Thoracic aorta (tissue), 2 donors: ENCODE data around the gene TCF4. TPM values are rescaled to one million over a fixed set of nuclear protein-coding genes. Genes with fewer than 3 reads are reported as not detected.

Source experiments
- ATAC-seq: fragments of 150-250 bp; one replicate; pipeline ENCODE4 v1.8.0; 2017; ENCODE audit warnings: low read depth; ENCODE audit not compliant: insufficient number of reproducible peaks, low FRiP score
- DNase-seq: peaks from one replicate; pipeline ENCODE4 v3.0.0-alpha.2; 2020; ENCODE audit warnings: low spot score
- H3K27ac ChIP-seq, 2 donors: fragments of 200-600 bp; sonication (generic); 1 replicate in 1 of 2; 2 replicates in 1 of 2; pipeline ENCODE4 v1.5.1; 2016; ENCODE audit warnings: mild to moderate bottlenecking in 2 of 2, moderate library complexity in 2 of 2
- H3K27me3 ChIP-seq: fragments of 200-600 bp; sonication (generic); replicated peaks from 2 replicates; pipeline ENCODE4 v1.6.0; 2016; ENCODE audit warnings: mild to moderate bottlenecking; ENCODE audit not compliant: insufficient read depth
- H3K36me3 ChIP-seq: fragments of 200-600 bp; sonication (generic); one replicate; pipeline ENCODE4 v1.5.1; 2016
- H3K4me1 ChIP-seq, 2 donors: fragments of 200-600 bp; sonication (generic); 1 replicate in 1 of 2; 2 replicates in 1 of 2; pipeline versions ENCODE4 v1.5.1 to v1.6.0; 2016; ENCODE audit warnings: low read depth in 2 of 2, mild to moderate bottlenecking in 1 of 2; ENCODE audit not compliant: control insufficient read depth in 1 of 2
- H3K4me3 ChIP-seq: fragments of 200-600 bp; sonication (generic); 2 replicates; pipeline ENCODE4 v1.5.1; 2016; ENCODE audit warnings: mild to moderate bottlenecking
- H3K9me3 ChIP-seq: fragments of 200-600 bp; sonication (generic); 2 replicates; pipeline ENCODE4 v1.5.1; 2016
- total RNA-seq, 2 donors: library from RNA; depleted of rRNA; stranded (reverse); fragments of >200 nt; gene quantifications; one replicate each; pipeline versions ENCODE4 v1.1.0 to v1.2.3, GENCODE V29; 2016
- TF ChIP-seq, protein P1 (sequence below): fragments of 200-600 bp; sonication (generic); IDR thresholded peaks from one replicate; pipeline ENCODE4 v1.5.1; 2019; ENCODE audit warnings: antibody characterized with exemption

The TCF4 gene
- total RNA-seq, 2 donors from 2014 or later, result 178 to 267 TPM

DNA sequence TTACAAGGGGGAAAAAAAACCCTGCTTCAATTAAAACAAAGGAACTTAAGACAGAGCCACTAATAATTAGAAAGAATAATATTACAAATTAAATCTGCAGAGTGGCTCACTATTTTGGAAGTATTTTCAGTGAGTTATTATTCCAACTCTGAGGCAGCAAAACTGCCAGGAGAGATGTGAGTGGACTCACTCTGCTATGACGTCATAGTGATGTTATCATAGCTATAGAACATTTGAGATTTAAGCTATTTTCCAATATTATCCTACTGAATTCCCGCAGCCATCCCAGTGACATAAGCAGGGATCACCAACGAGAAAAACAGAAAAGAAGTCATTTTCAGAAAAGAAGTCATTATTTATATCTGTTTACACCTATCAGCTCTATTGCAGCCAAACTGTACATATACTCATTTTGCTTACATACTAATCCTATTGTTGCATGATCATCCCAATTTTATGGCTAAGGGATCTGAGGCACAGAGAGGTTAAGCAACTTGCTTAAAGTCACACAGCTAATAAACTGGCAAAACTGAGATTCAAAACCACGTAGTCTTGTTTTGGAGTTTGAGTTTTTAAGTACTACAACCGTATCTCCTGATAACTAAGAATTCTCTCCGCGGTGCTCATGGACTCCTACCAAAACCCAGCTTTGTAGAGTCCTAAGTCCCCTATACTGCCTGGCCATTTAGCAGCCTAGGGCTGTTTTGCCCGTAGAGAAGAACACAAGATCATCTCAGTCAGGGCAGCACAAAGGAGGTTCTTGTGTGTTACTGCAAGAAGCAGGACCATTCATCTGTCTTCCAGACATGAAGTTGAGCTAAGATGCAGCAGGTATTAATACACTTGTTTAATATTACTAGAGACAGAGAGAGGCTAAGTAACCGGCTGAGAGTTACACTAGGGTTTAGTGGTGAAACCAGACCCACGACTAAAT, 299.8 kb downstream of the TCF4 start:
- H3K27me3 ChIP-seq, result no peaks in the 10 kb centered on the region
- H3K27ac ChIP-seq, result no peak overlapping the region
- TF ChIP-seq, protein P1, sequence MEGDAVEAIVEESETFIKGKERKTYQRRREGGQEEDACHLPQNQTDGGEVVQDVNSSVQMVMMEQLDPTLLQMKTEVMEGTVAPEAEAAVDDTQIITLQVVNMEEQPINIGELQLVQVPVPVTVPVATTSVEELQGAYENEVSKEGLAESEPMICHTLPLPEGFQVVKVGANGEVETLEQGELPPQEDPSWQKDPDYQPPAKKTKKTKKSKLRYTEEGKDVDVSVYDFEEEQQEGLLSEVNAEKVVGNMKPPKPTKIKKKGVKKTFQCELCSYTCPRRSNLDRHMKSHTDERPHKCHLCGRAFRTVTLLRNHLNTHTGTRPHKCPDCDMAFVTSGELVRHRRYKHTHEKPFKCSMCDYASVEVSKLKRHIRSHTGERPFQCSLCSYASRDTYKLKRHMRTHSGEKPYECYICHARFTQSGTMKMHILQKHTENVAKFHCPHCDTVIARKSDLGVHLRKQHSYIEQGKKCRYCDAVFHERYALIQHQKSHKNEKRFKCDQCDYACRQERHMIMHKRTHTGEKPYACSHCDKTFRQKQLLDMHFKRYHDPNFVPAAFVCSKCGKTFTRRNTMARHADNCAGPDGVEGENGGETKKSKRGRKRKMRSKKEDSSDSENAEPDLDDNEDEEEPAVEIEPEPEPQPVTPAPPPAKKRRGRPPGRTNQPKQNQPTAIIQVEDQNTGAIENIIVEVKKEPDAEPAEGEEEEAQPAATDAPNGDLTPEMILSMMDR, result no peak
- no peak for DNase-seq
- no peaks in the 10 kb centered on the region for H3K36me3 ChIP-seq
- H3K4me1 ChIP-seq, result peaks cover 41 to 82% of the 10 kb centered on the region in 2 donors
- no peak overlapping the region for H3K4me3 ChIP-seq
- ATAC-seq, result no peak
- no peaks in the 10 kb centered on the region for H3K9me3 ChIP-seq

DNA sequence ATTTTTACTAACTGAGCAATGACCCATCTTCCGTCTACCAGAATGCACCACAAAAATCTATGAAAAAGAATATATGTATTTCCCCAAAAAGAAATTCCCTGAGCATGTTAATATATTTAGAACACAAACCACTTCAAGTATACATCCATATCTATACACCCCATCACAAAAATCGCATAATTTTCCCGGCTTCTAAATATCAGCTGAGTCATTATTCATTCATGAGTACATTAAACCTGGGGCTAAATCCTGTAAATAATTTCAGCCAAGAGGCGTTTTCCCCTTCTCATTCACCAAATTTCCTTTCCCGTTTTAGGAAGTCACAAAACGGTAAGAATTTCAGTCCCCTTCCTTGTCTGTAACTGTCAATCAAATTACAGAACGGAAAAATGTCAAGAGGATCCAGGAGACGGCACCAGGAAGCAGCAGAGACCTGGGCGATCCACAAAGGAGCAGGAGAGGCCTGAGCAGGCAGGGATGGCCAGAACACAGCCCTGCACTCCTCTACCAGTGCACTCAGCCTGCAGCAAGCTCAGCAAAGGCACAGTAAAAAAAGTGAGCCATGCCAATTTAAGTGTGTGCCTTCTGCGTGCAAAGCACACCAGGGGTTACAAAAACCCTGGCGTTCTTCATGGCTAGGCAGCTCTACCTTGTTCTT, 300.7 kb downstream of the TCF4 start:
- Histone ChIP-seq H3K9me3 (no peaks in the 10 kb centered on the region), H3K4me1 (peaks cover 37 to 75% of the 10 kb centered on the region in 2 donors)

DNA sequence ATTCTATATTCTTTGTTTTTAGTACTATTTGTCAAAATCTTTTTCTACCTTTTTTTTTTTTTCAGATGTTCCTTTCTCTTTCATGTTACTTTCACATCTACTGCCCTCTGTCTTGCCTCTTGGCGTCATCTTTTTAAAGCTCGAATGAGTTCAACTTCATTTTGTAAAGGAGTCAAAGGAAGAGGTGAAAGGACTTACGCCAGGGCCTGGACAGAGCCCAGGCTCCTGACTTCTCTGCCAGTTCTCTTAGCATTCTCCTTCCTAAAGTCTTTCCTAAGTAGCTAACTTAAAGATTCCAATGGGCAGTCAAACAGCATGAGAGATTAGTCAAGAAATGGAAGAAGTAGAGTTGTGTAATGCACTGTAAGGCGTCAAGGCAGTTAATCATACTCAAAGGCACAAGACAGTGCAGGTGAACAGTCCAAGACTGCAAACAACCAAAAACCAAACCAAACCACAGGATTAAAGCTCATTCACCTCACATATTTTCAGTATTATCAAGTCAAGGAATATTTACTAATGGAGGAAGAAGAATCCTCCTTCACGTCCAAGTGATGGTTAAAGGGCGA, 301.7 kb downstream of the TCF4 start:
- DNase-seq, result no peak
- TF ChIP-seq, protein P1, result no peak
- no peaks in the 10 kb centered on the region for H3K9me3 ChIP-seq
- no peak overlapping the region for H3K4me3 ChIP-seq
- no peak for ATAC-seq
- H3K27me3 ChIP-seq, result no peaks in the 10 kb centered on the region
- no peaks in the 10 kb centered on the region for H3K36me3 ChIP-seq
- no peak overlapping the region for H3K27ac ChIP-seq
- H3K4me1 ChIP-seq, result peaks cover 37 to 73% of the 10 kb centered on the region in 2 donors

More for the DNA sequence above, 300.7 kb downstream of the TCF4 start:
- no peak for DNase-seq
- Histone ChIP-seq H3K4me3 (no peak overlapping the region), H3K27ac (peak overlapping the region in 1 of 2 donors; percentile 4), H3K36me3 (no peaks in the 10 kb centered on the region), H3K27me3 (no peaks in the 10 kb centered on the region)
- TF ChIP-seq, protein P1, result no peak
- ATAC-seq, result no peak

DNA sequence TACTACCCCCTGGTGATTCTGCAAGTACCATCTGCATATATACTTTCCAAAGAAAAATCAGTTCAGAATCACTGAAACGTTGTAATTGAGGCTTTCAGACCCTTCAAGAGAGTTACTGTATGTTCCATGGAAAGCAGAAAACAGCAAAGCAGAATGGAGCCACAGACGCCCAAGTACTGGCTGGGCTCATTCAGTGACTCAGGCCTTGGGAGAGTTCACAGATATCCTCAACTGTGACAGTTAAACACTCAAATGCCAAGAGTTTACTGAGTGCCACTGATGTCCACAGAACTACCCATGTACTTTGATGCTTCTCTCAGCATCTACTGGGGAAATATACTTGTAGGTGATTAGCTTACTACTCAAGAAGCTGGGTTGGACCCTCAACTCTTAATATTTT, 303.4 kb downstream of the TCF4 start:
- H3K27me3 ChIP-seq, result no peaks in the 10 kb centered on the region
- no peaks in the 10 kb centered on the region for H3K36me3 ChIP-seq
- DNase-seq (no peak), ATAC-seq (no peak)
- H3K9me3 ChIP-seq, result no peaks in the 10 kb centered on the region
- peaks cover 40 to 63% of the 10 kb centered on the region in 2 donors for H3K4me1 ChIP-seq
- TF ChIP-seq, protein P1, result no peak
- H3K27ac ChIP-seq, result peak overlapping the region in 1 of 2 donors; percentile 22
- H3K4me3 ChIP-seq, result no peak overlapping the region

DNA sequence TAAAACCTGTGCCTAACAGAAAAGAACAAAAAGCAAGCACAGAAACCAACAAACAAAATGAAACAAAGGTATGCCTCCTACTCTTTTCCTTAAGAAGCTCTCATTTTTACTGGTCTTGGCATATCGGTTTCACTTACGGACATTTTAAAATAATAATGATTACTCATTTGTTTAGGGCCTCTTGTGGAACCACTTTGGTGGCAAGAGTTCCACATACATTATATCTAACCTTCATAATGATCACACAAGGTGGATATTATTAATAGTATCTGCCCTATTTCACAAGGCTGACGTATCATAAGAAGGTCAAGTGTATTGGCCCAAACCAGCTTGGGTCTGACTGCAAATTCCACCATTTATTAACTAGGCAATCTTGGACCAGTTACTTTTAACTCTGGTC, 304.7 kb downstream of the TCF4 start:
- Histone ChIP-seq H3K4me3 (no peak overlapping the region), H3K36me3 (no peaks in the 10 kb centered on the region), H3K27ac (no peak overlapping the region), H3K4me1 (peaks cover 30 to 50% of the 10 kb centered on the region in 2 donors), H3K9me3 (no peaks in the 10 kb centered on the region), H3K27me3 (no peaks in the 10 kb centered on the region)
- ATAC-seq, result no peak
- TF ChIP-seq, protein P1, result no peak
- no peak for DNase-seq
